GM19397 (cell line): ENCODE results near the gene ATP2C1.

ENCODE experiments used
- ATAC-seq: cut with Tn5 transposase; IDR thresholded peaks from one replicate; pipeline ENCODE4 v1.9.1; 2021; ENCODE audit warnings: mild to moderate bottlenecking, moderate library complexity; ENCODE audit not compliant: unreplicated experiment

ATP2C1 gene

GRCh38 chr3:130895690-130896488, 2.0 kb downstream of the ATP2C1 start:
- no peak for ATAC-seq

GRCh38 chr3:130897316-130897715, 3.4 kb downstream of the ATP2C1 start:
- ATAC-seq: no peak

GRCh38 chr3:130900959-130901358, 7.1 kb downstream of the ATP2C1 start:
- ATAC-seq: peak; percentile 52

GRCh38 chr3:130901463-130902204, 7.8 kb downstream of the ATP2C1 start:
- no peak for ATAC-seq

GRCh38 chr3:130903412-130903908, 9.6 kb downstream of the ATP2C1 start:
- no peak for ATAC-seq

GRCh38 chr3:130904491-130904890, 10.6 kb downstream of the ATP2C1 start:
- no peak for ATAC-seq

- ATAC-seq: no peak
Measured at GRCh38 chr3:130905551-130905950, 11.7 kb downstream of the ATP2C1 start.

GRCh38 chr3:130906374-130906995, 12.6 kb downstream of the ATP2C1 start:
- ATAC-seq: no peak

- no peak for ATAC-seq
Measured at GRCh38 chr3:130907500-130907899, 13.6 kb downstream of the ATP2C1 start.

GRCh38 chr3:130907966-130908365, 14.1 kb downstream of the ATP2C1 start:
- no peak for ATAC-seq

- no peak for ATAC-seq
Measured at GRCh38 chr3:130915567-130916292, 21.8 kb downstream of the ATP2C1 start.

GRCh38 chr3:130916507-130917167, 22.8 kb downstream of the ATP2C1 start:
- ATAC-seq: no peak

GRCh38 chr3:130918328-130918727, 24.4 kb downstream of the ATP2C1 start:
- no peak for ATAC-seq

GRCh38 chr3:130925628-130926027, 31.7 kb downstream of the ATP2C1 start:
- no peak for ATAC-seq

- ATAC-seq: no peak
Measured at GRCh38 chr3:130926504-130926903, 32.6 kb downstream of the ATP2C1 start.

- no peak for ATAC-seq
Measured at GRCh38 chr3:130929804-130930203, 35.9 kb downstream of the ATP2C1 start.

- ATAC-seq: no peak
Measured at GRCh38 chr3:130932979-130933378, 39.1 kb downstream of the ATP2C1 start.

- no peak for ATAC-seq
Measured at GRCh38 chr3:130933801-130934345, 40.0 kb downstream of the ATP2C1 start.

GRCh38 chr3:130934442-130935089, 40.7 kb downstream of the ATP2C1 start:
- ATAC-seq: no peak
